VCaP (cell line): Measurements from ENCODE around the gene HSPE1.
"Not testable (repeated sequence)": the region's sequence is repeated elsewhere in the genome, so short reads cannot be mapped to it uniquely, and the experiment has no call there.

Experiments
- H3K27ac ChIP-seq: fragments of 450-650 bp; 2 replicates; pipeline ENCODE4 v1.5.1; 2017
- CTCF ChIP-seq: fragments of 450-650 bp; conservative IDR thresholded peaks from 2 replicates; pipeline ENCODE4 v1.5.1; 2017; ENCODE audit warnings: mild to moderate bottlenecking, moderate library complexity

HSPE1 gene

GRCh38 chr2:197543206-197543605, 43.0 kb downstream of the HSPE1 start:
- no peak overlapping the region for H3K27ac ChIP-seq
- no peak for TF ChIP-seq CTCF

GRCh38 chr2:197547163-197547900, 47.2 kb downstream of the HSPE1 start:
- TF ChIP-seq CTCF = no peak
- H3K27ac ChIP-seq = no peak overlapping the region

GRCh38 chr2:197548582-197548981, 48.4 kb downstream of the HSPE1 start:
- H3K27ac ChIP-seq = no peak overlapping the region

GRCh38 chr2:197551260-197551659, 51.1 kb downstream of the HSPE1 start:
- H3K27ac ChIP-seq = not testable (repeated sequence)

More at GRCh38 chr2:197548582-197548981, 48.4 kb downstream of the HSPE1 start:
- no peak for TF ChIP-seq CTCF
